IMR-90 (cell line): ENCODE data around the gene ABLIM3. TPM values are rescaled to one million over a fixed set of nuclear protein-coding genes. Genes with fewer than 3 reads are reported as not detected.

Source experiments
- polyA plus RNA-seq, 3 experiments: library from polyadenylated mRNA; depleted of rRNA; stranded (reverse); fragments of >200 nt; gene quantifications; 2 replicates each; pipeline ENCODE4 v1.2.3, GENCODE V29; 2012; ENCODE audit warnings: low replicate concordance in 1 of 3
- total RNA-seq: library from RNA; depleted of rRNA; stranded (reverse); fragments of >200 nt; gene quantifications from 2 replicates; pipeline ENCODE4 v1.2.3, GENCODE V29; 2012; rRNA removed

ABLIM3 gene
- total and polyA plus RNA-seq, 2 of the 4 experiments (the other 2 are of a cell fraction): 33.3 to 69.9 TPM

Other genes starting within 250 kb of the ABLIM3 start
- 7.8 and 7.9 TPM in 2 replicates for gene SH3TC2, start 78.4 kb upstream of the ABLIM3 start, total RNA-seq
- 3.3 and 3.4 TPM in 2 replicates for gene SH3TC2, start 78.4 kb upstream of the ABLIM3 start, polyA plus RNA-seq (2012; rRNA removed)
- gene AFAP1L1, start 130.4 kb downstream of the ABLIM3 start, total RNA-seq: 5.3 and 5.7 TPM in 2 replicates
- gene AFAP1L1, start 130.4 kb downstream of the ABLIM3 start, polyA plus RNA-seq (2012; rRNA removed): 2.9 and 3.3 TPM in 2 replicates
- gene GRPEL2, start 204.0 kb downstream of the ABLIM3 start, total RNA-seq: 18.1 and 30.3 TPM in 2 replicates
- gene GRPEL2, start 204.0 kb downstream of the ABLIM3 start, polyA plus RNA-seq (2012; rRNA removed): 4.8 and 6.2 TPM in 2 replicates
- gene PCYOX1L, start 216.6 kb downstream of the ABLIM3 start, total RNA-seq: 5.8 and 7.0 TPM in 2 replicates
- 14.3 and 16.3 TPM in 2 replicates for gene PCYOX1L, start 216.6 kb downstream of the ABLIM3 start, polyA plus RNA-seq (2012; rRNA removed)
- gene IL17B, start 237.8 kb downstream of the ABLIM3 start, total RNA-seq: 0.28 TPM in 1 of 2 replicates, not detected in the other
- 0.31 and 0.86 TPM in 2 replicates for gene IL17B, start 237.8 kb downstream of the ABLIM3 start, polyA plus RNA-seq (2012; rRNA removed)